Left cardiac atrium (tissue), 2 donors: ENCODE results near the gene ERO1B. TPM values are rescaled to one million over a fixed set of nuclear protein-coding genes. Genes with fewer than 3 reads are reported as not detected.

Experiments used
- total RNA-seq, 2 donors: library from RNA; stranded (reverse); fragmentation: NEBNext Ultra II Directional; extraction: Animal tissue kit (Norgen Biotek cat#: 25700); gene quantifications; one replicate each; pipeline ENCODE4 v1.2.1, GENCODE V29; 2021
- donor health status: DM: no; HTN: yes; CAD: no; lungs with severe emphysema.
- donor health status: DM: yes; HTN: yes; CAD: no.

Gene ERO1B
- total RNA-seq, 2 donors from 2014 or later = 4.7 to 5.5 TPM

Other genes starting within 250 kb of the ERO1B start
- 10 to 100 TPM; 70.6 to 86.8 TPM for gene NID1, start 216.9 kb downstream of the ERO1B start, total RNA-seq
- 10 to 100 TPM; 20.6 to 25.0 TPM for gene GPR137B, start 139.4 kb downstream of the ERO1B start, total RNA-seq
- under 1 TPM in 1 of 2 donors, not detected in 1; 0.35 TPM for gene EDARADD, start 112.3 kb upstream of the ERO1B start, total RNA-seq
- 10 to 100 TPM; 57.8 to 74.9 TPM for gene LGALS8, start 242.0 kb upstream of the ERO1B start, total RNA-seq